Measurements from ENCODE around the gene ERCC6L2. TPM values are rescaled to one million over a fixed set of nuclear protein-coding genes. Genes with fewer than 3 reads are reported as not detected.
A peak's percentile ranks its signal among the peaks of the same experiment; 100 is the strongest.

ERCC6L2 gene
- total and polyA plus RNA-seq, 2 of the 4 experiments (the other 2 are of a cell fraction) = 13.0 to 67.6 TPM

GRCh38 chr9:96006961-96007360 lies 131.5 kb downstream of the ERCC6L2 start:
- Histone ChIP-seq H2AFZ (replicated peaks; ENCODE audit: low read length, poor library complexity) (no peak overlapping the region), H2AK9ac (replicated peaks; ENCODE audit: low read depth, low read length, poor library complexity) (no peak overlapping the region), H3K9me1 (ENCODE audit: insufficient read depth, low read length) (peaks cover 4% of the 10 kb centered on the region), H3K4me2 (ENCODE audit: low read depth, low read length) (no peak overlapping the region), H2BK15ac (ENCODE audit: low read depth, low read length) (no peak overlapping the region), H3K18ac (ENCODE audit: low read depth, low read length) (no peak overlapping the region), H3K23ac (ENCODE audit: low read depth, low read length) (no peak overlapping the region), H3K9ac (ENCODE audit: low read depth, low read length) (no peak overlapping the region), H3K27me3 (ENCODE audit: control insufficient read depth, insufficient read depth, low read length) (no peaks in the 10 kb centered on the region), H4K20me1 (ENCODE audit: insufficient read depth, low read length) (no peaks in the 10 kb centered on the region), H3K4ac (ENCODE audit: low read depth, low read length) (no peak overlapping the region), H4K5ac (ENCODE audit: low read depth, low read length) (no peak overlapping the region), H3K36me3 (ENCODE audit: control insufficient read depth, insufficient read depth, low read length) (peaks cover 13% of the 10 kb centered on the region), H3K56ac (ENCODE audit: extremely low read depth, insufficient read depth, low read length) (no peak overlapping the region), H4K8ac (ENCODE audit: low read depth in 2 of 2, low read length in 2 of 2) (no peak overlapping the region), H3K4me3 (ENCODE audit: insufficient read depth, low read depth, low read length) (no peak overlapping the region), H2BK20ac (ENCODE audit: low read depth, low read length) (no peak overlapping the region), H3K79me1 (ENCODE audit: low read depth in 1 of 2, low read length in 2 of 2) (no peaks in the 10 kb centered on the region), H4K91ac (ENCODE audit: insufficient read depth, low read depth, low read length) (no peak overlapping the region), H2BK120ac (ENCODE audit: low read depth, low read length) (no peak overlapping the region), H3K4me1 (ENCODE audit: control insufficient read depth, insufficient read depth, low read length) (peaks cover 7% of the 10 kb centered on the region), H3K14ac (replicated peaks; ENCODE audit: low read depth, low read length) (no peak overlapping the region), H3K9me3 (ENCODE audit: control insufficient read depth, insufficient read depth, low read length) (no peaks in the 10 kb centered on the region), H2BK5ac (ENCODE audit: low read depth, low read length, poor library complexity, severe bottlenecking) (no peak overlapping the region), H2AK5ac (ENCODE audit: low read depth, low read length) (no peak overlapping the region), H3K27ac (ENCODE audit: insufficient read depth, low read length) (no peak overlapping the region)
- no TSS peak for BruUV-seq (replicated peaks)
- POLR2A ChIA-PET (ENCODE audit: unreplicated experiment) = no interaction called here
- ATAC-seq (ENCODE audit: low read depth) (peak; percentile 76), DNase-seq (peak; percentile 84)
- intact Hi-C loops (cut with micrococcal nuclease) = no loop called here
- dilution Hi-C loops (cut with HindIII; ENCODE audit: low sequenced_read_pairs, unreplicated experiment) = no loop called here
- TF ChIP-seq MAFK (IDR thresholded peaks at IDR 0.05; ENCODE audit: low read depth, low read length) (no peak), MXI1 (IDR thresholded peaks at IDR 0.05; ENCODE audit: borderline replicate concordance, low read depth, low read length) (no peak), NFE2L2 (IDR thresholded peaks at IDR 0.05; ENCODE audit: low read depth, low read length) (no peak), RCOR1 (IDR thresholded peaks at IDR 0.05; ENCODE audit: insufficient replicate concordance, low read length) (no peak), BHLHE40 (IDR thresholded peaks at IDR 0.05; ENCODE audit: low read depth, low read length) (no peak), POLR2A (IDR thresholded peaks at IDR 0.05; ENCODE audit: low read depth, low read length) (no peak), SMC3 (IDR thresholded peaks at IDR 0.05; ENCODE audit: low read depth, low read length) (no peak), USF2 (IDR thresholded peaks at IDR 0.05; ENCODE audit: low read depth, low read length) (no peak), RAD21 (IDR thresholded peaks at IDR 0.05; ENCODE audit: low read length) (no peak), CHD1 (IDR thresholded peaks at IDR 0.05; ENCODE audit: low read depth, low read length) (no peak), RFX5 (IDR thresholded peaks at IDR 0.05; ENCODE audit: low read depth, low read length) (no peak), MAZ (IDR thresholded peaks at IDR 0.05; ENCODE audit: borderline replicate concordance, low read depth, low read length) (no peak)
- TF ChIP-seq, protein P1, sequence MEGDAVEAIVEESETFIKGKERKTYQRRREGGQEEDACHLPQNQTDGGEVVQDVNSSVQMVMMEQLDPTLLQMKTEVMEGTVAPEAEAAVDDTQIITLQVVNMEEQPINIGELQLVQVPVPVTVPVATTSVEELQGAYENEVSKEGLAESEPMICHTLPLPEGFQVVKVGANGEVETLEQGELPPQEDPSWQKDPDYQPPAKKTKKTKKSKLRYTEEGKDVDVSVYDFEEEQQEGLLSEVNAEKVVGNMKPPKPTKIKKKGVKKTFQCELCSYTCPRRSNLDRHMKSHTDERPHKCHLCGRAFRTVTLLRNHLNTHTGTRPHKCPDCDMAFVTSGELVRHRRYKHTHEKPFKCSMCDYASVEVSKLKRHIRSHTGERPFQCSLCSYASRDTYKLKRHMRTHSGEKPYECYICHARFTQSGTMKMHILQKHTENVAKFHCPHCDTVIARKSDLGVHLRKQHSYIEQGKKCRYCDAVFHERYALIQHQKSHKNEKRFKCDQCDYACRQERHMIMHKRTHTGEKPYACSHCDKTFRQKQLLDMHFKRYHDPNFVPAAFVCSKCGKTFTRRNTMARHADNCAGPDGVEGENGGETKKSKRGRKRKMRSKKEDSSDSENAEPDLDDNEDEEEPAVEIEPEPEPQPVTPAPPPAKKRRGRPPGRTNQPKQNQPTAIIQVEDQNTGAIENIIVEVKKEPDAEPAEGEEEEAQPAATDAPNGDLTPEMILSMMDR (conservative IDR thresholded peaks at IDR 0.05; ENCODE audit: low read depth, low read length) = no peak
- in situ Hi-C loops (cut with MboI; ENCODE audit: low sequenced_read_pairs) = no loop called here
- CTCF ChIA-PET = no interaction called here
